DMS79 (cell line): Measurements from ENCODE around the gene RFX7.

ENCODE experiments used
- DNase-seq: peaks from one replicate; lab custom pipeline; 2025; lab: John Stamatoyannopoulos, UW

RFX7 gene

DNA sequence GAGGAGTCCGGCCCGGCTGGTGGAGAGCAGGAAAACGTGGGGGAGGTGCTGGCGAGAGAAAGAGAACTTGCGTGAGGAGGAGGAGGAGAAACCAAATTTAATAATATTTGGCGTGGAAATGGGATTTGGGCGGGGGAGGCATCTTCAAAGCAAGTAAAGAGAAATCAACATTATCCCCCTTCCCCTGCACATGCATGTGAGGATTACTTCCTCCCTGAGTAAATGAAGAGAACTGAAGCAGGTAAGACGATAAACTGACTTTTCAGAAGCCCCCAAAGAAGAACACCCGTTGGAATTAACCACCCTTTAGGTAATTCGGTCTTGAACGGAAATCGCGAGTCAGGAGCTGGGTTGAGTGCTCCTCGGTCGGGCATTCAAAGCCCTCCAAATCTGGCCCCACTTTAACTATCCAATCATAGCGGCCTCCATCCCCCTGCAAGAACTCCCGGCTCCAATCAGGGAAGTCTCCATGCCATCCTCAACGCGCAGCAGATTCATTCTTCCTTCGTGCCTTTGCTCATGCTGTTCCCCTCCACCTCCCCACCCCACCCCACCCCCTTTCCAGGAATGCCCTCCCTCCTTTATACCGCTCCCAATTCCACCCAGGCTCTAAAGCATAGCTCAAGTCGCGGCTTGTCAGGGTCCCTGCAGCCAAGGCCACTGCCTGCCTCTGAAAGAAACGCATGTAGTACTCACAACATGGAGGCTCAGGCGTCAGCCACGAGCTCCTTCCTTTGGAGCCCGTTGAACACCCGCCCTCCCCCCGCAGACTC is 545 bp upstream of the RFX7 start:
- DNase-seq, result peak; percentile 36

DNA sequence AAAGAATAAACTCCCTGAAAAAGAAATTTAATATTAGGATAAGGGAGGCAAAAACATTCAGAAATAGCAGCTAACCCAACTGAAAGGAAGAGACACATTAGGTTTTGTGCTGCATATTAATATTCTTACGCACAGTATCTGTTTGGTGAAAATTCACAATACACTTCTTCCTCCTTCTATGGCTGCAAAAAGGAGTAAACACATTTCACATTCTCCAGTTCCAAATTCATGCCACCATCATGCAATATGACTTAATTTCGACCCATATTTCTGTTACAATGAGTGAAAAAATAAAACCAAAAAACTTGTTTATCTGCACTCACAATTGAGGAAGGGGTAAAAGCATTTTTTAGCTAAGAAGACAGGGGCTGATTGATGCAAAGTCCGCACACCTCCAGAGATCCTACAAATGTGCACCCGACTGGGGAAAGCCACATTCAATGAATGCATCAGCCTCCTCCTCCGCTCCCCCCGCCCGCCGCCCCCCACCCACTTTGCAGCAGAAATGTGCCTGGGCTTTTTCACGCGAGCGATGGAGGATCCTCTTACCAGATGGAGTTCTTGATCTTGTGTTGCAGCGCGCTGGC is 1.0 kb downstream of the RFX7 start:
- DNase-seq, result no peak

DNA sequence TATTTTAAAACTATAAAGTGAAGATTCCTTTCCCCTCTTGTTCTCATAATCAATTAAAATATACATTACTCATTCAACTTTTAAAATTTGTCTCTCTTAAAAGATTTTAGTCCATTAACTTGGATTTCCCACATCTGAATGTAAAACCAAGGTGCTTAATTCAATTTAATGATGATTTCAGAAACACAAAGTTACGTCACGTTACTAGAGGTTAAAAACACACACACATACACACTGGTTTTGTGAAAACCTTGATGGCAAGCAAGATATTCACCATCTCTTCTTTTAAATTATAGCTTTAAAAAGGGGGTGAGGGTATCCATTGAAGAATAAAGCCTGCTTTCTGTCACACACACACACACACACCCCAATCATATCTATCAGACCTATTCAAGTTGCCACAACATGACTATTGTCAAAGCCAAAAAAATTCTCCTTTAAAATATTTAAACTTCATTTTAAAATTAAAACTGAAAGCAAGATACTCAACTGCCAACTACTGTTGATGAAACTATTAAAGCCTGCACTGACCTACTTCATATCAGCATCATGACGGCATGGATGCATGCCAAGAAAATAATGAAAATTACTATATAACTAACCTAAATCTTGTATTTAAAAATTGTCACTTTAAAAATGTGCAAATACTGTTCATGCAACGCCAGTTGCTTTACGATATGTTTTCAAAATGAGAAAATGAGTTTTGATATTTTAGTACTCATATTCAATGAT is 2.1 kb downstream of the RFX7 start:
- DNase-seq, result no peak

DNA sequence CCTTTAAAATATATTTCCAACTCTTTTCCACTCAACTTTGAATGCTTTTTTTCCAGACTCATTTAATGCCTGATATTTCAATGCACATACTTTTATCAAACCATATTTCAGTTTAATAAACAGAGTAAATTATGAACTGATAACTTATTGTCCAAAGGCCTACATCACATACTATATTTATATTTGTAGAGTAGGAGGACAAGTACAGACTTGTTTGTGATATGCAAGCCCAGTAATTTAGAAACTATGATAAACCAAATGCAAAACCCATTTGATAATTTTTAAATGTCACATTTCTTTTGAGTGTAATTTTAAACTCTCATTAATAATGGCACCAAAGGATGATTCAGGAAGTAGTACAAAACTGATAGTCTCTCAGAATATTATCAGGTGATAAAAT is 3.3 kb downstream of the RFX7 start:
- DNase-seq, result no peak

DNA sequence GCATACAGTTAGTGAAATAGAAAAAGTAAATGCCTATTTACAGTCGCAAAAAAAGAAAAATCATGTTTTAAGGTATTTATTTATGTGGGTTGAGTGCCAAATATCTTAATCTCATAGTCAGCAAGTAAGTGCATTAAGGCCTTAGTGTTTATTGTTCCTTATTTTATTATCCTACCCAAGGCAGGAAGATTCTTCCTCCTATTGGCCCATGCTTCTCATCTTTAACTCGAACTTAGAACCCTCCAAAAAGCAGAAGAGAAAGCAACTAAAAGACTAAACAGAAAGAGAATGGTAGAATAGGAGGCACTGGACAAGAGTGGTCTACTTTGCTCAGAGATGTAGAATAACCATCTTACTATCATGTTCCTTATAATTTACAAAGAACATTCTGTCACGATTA is 7.5 kb downstream of the RFX7 start:
- no peak for DNase-seq

DNA sequence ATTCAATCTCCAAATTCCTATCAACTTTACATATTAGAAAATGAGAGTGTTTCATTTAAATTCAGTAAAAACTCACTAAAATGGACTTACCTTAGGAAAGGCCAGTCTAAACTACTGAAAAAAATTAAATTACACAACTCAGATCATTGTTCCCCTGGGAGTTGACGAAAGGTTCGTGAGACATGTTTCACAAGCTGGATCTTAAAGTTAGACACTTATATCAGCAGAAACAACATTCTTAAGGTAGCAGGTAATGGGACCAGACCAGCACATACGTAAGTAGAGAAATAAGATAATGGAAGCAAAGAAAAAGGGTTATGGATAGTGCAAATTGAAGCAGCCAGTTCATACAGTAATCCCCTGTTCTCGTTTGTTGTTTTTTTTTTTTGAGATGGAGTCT is 8.9 kb downstream of the RFX7 start:
- DNase-seq, result no peak

DNA sequence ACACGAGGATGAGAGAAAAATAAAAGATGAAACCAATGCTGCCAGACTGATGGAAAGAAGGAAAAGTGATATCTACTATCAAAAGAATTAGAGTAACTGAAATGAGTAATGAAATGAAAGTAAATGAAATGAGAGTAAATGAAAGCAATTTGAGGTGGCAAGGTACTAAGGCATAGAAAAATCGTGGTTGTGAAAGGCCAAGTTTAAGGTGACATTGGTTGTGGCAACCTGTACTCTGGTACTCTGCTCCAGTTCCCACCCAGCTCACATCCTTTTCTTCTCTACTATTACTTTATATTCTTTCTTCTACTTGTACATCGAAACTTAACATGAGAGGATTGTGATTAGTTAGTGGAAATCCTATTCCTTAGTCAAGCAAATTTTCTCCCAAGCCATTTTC is 10.1 kb downstream of the RFX7 start:
- no peak for DNase-seq

DNA sequence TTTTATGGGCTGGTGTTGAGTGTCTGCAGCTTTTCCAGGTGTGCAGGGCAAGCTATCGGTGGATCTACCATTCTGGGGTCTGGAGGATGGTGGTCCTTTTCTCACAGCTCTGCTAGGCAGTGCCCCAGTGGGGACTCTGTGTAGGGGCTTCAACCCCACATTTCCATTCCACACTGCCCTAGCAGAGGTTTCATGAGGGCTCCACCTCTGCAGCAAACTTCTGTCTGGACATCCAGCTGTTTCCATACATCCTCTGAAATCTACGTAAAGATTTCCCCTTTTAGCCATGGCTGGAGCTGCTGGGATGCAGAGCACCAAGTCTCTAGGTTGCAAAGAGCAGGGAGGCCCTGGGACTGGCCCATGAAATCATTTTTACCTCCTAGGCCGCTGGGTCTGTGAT is 11.6 kb downstream of the RFX7 start:
- DNase-seq, result no peak

DNA sequence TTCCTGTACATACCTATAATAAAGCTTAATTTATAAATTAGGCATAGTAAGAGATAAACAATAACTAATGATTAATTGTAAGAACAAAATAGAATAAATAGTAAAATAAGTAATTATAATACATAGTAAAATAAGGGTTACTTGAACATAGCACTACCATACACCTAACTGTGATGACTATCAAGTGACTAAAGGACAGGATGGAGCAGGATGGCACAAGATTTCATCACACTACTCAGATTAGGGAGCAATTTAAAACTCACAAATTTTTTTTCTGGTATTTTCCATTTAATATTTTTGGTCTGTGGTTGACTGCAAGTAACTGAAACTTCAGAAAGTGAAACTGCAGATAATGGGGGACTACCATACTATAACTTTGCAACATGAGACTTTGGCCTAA is 14.8 kb downstream of the RFX7 start:
- no peak for DNase-seq

DNA sequence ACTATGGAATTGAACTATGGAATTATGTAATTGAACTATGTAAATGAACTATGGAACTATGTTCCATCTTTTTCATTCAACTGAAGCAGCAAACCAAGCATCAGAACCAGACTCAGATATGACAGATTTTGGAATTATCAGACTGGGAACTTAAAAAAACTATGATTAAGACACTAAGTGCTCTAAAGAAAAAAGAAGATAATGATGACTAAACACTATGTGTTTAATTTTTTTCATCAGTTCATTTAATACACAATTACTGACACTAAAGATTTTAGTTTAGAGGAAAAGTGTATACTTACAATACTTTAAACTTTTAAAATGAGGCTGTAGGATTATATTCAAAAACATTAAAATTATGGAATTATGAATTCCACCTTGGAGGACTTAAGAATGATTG is 15.3 kb downstream of the RFX7 start:
- DNase-seq, result no peak

DNA sequence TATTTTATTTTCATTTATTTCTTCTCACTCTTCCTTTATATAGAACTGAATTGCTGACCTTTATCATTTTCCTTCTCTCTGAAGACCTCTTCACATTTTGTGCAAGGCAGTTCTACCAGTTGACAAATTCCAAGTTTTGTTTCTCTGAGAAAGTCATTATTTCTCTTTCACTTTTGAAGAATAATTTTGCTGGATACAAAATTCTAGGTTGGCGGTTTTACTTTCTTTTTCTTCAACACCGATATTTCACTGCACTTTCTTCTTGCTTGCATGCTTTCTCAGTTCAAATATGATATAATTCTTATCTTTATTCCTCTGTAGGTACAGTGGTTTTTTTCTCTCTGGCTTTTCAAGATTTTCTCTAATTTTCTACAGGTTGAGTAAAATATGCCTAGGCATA is 15.9 kb downstream of the RFX7 start:
- DNase-seq, result no peak

DNA sequence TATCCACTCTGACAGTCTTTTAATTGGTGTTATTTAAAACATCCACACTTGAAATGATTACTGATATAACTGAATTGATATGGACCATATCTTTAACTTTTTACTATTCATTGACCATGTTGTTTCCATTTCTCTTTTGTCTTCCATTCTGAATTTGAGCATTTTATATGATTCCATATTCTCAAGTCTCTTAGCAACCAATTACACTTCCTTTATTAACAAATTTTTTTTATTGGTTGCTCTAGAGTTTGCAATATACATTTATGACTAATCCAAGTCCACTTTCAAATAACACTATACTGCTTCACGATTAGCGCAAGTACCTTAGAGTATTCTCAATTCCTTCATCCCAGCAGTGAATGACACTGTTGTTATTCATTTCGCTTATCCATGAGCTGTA is 16.4 kb downstream of the RFX7 start:
- DNase-seq, result no peak

DNA sequence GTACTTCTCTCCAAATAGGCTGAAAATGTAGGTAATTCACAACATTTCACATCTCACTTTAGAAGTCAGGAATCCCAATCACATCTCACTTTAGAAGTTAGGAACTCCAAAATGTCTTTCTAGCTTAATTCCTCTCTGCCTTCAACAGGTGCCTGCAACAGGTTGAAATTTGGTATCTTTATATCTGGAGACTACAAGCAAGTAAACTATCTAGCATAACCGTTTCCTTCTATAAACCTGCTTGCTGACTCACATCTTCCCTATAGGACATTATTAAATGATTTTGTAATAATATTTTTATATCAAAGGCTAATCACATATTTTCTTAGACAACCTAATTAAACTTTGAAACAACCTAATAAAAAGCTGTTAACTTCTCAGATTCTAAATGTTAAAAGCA is 18.2 kb downstream of the RFX7 start:
- no peak for DNase-seq

DNA sequence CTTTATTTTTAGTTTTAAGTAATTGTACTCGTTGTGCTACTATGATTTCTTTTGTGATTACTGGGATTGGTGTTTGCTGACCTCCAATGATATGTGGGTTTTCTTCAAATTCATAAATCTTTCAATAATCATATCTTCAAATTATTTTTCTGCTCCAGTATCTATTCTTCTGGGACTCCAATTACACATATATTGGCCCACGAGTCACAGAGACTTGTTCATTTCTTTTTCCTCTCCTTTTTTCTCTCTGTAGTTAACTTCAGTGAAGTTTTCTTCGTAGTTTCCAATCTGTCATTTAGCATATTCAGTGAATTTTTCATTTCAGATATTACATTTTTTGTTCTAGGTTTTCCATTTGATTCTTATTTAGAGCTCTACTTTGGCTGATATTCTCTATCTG is 21.4 kb downstream of the RFX7 start:
- no peak for DNase-seq

DNA sequence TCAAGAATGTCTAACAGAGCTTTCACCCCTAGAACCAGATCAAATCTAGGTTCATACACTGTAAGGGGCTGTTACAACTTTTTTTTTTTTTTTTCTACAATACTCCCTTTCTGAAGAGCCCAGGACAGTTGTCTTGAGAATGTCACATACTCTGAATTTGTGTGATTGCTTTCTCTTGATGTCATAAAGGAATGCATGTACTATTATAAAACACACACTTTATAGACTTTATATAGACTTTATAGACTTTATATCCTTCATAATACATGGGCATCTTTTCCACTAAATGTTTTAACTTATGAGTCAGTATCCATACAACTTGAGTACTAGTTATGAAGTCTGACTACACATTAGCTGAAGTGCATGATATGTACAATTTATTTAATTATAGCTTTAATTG is 26.3 kb downstream of the RFX7 start:
- no peak for DNase-seq

DNA sequence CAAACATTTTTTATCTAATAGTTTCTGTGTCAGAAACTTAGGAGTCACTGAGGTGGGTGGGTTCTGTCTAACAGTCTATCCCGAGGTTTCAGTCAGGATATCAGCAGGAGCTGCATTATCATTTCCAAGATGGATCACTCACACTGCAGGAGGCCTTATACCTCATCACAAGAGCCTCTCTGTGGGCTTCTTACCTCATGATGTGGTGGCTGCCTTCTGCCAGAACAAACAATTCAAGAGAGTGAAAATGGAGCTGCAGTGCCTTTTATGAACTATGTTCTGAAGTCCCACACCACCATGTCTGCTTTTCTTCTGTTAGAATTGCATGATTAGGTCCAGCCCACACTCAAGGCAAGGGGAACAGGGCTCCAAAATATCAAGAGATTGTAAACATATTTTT is 27.9 kb downstream of the RFX7 start:
- peak; percentile 38 for DNase-seq

DNA sequence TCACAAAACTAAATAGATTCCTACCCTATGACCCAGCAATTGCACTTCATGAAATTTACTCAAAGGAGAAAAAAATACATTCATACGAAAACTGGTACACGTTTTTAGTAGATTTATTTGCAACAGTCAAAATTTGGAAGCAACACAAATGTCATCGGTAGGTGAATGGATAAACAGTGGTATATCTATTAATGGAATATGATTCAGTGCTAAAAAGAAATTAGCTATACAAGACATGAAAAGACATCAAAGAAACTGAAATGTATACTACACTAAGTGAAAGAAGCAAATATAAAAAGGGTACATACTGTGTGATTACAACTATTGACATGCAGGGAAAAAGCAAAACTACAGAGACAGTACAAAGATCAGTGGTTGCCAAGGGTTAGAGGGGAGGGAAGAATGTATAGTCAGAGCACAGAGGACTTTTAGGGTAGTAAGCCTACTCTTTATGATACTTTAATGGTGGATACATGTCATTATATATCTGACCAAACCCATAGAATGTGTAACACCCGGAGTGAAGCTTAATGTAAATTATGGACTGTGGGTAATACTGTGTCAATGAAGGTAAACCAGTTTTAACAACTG is 31.6 kb downstream of the RFX7 start:
- DNase-seq, result no peak

DNA sequence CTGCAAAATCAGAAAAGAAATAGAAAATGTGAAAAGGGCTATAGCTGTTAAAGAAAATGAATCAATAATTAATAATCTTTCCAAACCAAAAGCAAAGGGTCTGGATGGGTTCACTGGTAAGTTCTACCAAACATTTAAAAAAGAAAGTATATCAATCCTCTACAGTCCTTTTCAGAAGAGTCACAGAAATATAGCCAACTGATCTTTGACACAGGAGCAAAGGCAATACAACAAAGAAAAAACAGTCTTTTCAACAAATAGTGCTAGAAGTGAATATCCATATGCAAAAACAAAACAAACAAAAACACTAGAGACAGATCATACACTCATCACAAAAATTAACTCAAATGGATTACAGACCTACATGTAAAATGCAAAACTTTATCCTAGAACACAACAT is 32.6 kb downstream of the RFX7 start:
- DNase-seq, result no peak

DNA sequence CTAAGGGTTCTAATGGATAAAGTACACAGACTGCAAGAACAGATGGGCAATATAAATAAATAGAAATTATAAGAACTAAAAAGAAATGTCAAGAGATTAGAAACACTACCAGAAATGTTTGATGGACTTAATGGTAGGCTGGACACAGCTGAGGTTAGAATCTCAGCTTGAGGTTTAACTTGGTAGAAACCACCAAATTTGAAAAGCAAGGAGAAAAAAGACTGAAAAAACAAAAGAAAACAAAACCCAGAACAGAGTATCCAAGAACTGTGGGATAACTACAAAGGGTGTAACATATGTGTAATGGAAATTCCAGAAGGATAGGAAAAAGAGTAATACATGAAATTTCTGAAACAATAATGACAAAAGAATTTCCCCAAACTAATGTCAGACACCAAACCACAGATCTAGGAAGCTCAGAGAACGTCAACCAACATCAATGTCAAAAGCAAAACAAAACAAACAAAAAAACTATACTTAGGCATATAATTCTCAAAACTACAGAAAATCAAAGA is 35.0 kb downstream of the RFX7 start:
- DNase-seq, result no peak

DNA sequence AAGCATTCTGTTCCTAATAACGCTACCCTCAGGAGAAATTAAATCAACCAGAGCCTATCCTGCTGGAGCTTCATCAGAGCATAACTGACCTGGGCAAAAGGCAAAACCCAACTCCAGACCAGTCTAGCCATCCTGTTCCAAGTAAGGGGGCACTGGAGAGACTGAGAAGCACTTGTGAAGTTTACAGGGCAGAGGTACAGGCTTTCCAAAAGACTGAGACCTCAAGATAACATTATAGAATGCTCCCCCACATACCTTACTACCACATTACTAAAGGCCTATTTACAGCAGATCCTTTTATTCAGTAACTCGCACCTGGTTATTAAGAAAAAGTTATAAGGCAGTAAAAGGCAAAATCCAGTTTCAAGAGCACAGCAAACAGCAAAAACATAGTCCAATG is 35.5 kb downstream of the RFX7 start:
- DNase-seq, result no peak

DNA sequence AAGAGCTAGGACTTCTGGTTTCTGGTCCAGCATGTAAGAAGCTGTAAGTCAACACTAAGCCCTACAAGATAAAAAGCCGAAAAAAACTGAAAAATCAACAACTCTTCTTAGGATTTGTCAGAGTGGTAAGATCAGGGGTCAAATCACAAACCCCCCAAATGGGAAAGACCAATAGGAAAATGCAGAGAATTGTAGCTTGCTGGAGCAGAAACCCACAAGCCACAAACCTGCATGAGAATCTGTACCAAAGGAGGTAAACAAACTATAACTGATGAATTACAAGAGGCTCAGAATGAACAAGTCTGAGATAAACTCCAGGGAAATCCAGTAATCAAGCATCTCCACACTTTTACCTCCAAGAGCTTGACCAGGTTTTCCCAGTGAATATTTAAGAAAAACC is 36.0 kb downstream of the RFX7 start:
- DNase-seq, result no peak

DNA sequence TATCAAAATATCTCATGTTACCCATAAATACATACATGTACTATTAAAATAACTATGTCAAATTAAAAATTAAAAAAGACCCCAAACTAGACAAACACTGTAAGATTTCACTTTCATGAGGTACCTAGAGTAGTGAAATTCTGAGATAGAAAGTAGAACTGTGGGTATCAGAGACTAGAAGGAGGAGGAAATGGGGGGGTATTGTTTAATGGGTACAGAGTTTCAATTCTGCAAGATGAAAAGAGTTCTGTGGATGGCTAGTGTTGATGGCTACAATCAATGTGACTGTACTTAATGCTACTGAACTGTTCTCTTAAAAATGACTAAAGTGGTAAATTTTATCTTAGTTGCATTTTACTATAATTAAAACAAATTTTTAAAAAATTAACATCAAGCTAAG is 36.6 kb downstream of the RFX7 start:
- DNase-seq, result no peak
